IPS DF 19.7 (cell line): ENCODE results near the gene HOMER2.
"Not testable (repeated sequence)": the region's sequence is repeated elsewhere in the genome, so short reads cannot be mapped to it uniquely, and the experiment has no call there.

Source experiments
- DNase-seq: peaks from one replicate; pipeline ENCODE4 v3.0.0-alpha.2; 2013; ENCODE audit warnings: low read depth, low spot score

Gene HOMER2

GRCh38 chr15:82894971-82895520, 57.5 kb downstream of the HOMER2 start:
- peak; percentile 20 for DNase-seq

GRCh38 chr15:82893473-82893872, 59.0 kb downstream of the HOMER2 start:
- DNase-seq = not testable (repeated sequence)

GRCh38 chr15:82892573-82892972, 59.9 kb downstream of the HOMER2 start:
- DNase-seq = no peak

GRCh38 chr15:82890995-82891390, 61.5 kb downstream of the HOMER2 start:
- no peak for DNase-seq

- DNase-seq = no peak
Measured at GRCh38 chr15:82890338-82890994, 62.1 kb downstream of the HOMER2 start.

- DNase-seq = no peak
Measured at GRCh38 chr15:82882273-82882928, 70.1 kb downstream of the HOMER2 start.

- no peak for DNase-seq
Measured at GRCh38 chr15:82881747-82882146, 70.8 kb downstream of the HOMER2 start.

GRCh38 chr15:82880704-82881103, 71.8 kb downstream of the HOMER2 start:
- no peak for DNase-seq

- DNase-seq = no peak
Measured at GRCh38 chr15:82878325-82878724, 74.2 kb downstream of the HOMER2 start.

- no peak for DNase-seq
Measured at GRCh38 chr15:82877825-82878224, 74.7 kb downstream of the HOMER2 start.

- DNase-seq = no peak
Measured at GRCh38 chr15:82875411-82876003, 77.0 kb downstream of the HOMER2 start.

GRCh38 chr15:82874961-82875360, 77.6 kb downstream of the HOMER2 start:
- no peak for DNase-seq

- no peak for DNase-seq
Measured at GRCh38 chr15:82874267-82874666, 78.3 kb downstream of the HOMER2 start.

GRCh38 chr15:82873000-82873680, 79.4 kb downstream of the HOMER2 start:
- no peak for DNase-seq

GRCh38 chr15:82871832-82872484, 80.6 kb downstream of the HOMER2 start:
- no peak for DNase-seq

- no peak for DNase-seq
Measured at GRCh38 chr15:82871358-82871757, 81.2 kb downstream of the HOMER2 start.

GRCh38 chr15:82870727-82871320, 81.7 kb downstream of the HOMER2 start:
- DNase-seq = no peak

GRCh38 chr15:82865981-82866380, 86.5 kb downstream of the HOMER2 start:
- DNase-seq = not testable (repeated sequence)

GRCh38 chr15:82865581-82865980, 86.9 kb downstream of the HOMER2 start:
- DNase-seq = not testable (repeated sequence)

GRCh38 chr15:82864967-82865366, 87.6 kb downstream of the HOMER2 start:
- no peak for DNase-seq

GRCh38 chr15:82862886-82863285, 89.6 kb downstream of the HOMER2 start:
- no peak for DNase-seq
